ENCODE measurements around the gene PLEKHN1.
"Not testable (repeated sequence)": the region's sequence is repeated elsewhere in the genome, so short reads cannot be mapped to it uniquely, and the experiment has no call there.

PLEKHN1 gene

GRCh38 chr1:1013105-1013921 is 47.0 kb downstream of the PLEKHN1 start, which contains the start of gene ISG15:
Gene ISG15, plus strand, starts transcription at chr1:1013497. Its CDS starts 77 bp downstream, at chr1:1013574.
- DNase-seq, result no peak

GRCh38 chr1:1013922-1014648 is 47.8 kb downstream of the PLEKHN1 start:
- DNase-seq, result no peak

DNA sequence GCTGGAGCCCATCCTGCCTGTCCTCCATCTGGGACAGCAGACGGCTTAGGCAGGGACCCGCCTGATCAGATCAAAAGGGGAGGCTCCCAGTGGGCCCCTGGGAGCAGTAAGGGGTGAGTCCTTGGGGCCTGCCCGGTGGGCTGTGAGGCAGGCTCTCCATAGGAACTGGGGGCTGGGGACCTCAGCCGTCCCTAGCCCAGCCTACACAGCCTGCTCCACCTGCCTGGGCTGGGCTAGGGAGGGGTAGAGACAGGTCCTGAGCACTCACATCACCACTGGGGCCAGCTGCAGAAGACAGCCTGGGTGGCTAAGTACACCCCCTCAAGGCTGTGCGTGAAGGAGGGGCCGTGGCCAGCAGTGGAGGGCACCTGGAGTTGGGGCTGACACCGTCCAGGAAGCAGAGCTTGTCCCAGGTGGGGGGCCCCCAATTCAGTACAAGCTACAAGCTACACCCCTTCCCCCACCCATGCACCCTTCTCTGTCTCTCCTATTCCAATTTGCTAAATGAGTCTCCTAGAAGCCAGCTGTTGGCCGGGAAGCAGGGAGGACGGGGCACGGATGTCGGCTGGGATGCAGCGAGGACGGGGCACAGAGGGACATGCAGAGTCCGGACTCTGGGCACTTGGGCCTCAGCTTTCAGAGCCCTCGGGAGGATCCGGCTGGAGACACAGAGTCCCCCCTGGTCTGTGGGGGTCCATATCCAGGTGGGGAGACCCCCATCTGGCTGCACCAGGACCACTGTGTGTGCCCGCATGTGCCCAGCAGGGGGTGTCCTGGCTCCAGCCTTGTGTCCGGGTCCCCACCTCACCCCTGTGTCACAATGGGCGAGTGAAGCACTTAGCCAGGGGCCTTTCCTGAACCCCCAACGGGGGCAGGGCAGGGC is 48.8 kb downstream of the PLEKHN1 start:
- DNase-seq, result no peak

- DNase-seq, result not testable (repeated sequence)
Observed at GRCh38 chr1:1017397-1018320, 51.4 kb downstream of the PLEKHN1 start.

DNA sequence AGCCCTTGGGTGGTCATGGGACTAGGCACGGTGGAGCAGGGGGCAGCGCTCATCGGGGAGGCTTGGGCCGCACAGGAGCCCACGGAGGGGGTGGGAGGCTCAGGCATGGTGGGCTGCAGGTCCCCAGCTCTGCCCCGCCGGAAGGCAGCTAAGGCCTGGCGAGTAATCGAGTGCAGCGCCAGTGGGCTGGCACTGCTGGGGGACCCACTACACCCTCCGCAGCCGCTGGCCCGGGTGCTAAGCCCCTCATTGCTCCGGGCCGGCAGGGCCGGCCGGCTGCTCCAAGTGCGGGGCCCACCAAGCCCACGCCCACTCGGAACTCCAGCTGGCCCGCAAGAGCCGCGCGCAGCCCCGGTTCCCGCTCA is 52.0 kb downstream of the PLEKHN1 start:
- not testable (repeated sequence) for DNase-seq

DNA sequence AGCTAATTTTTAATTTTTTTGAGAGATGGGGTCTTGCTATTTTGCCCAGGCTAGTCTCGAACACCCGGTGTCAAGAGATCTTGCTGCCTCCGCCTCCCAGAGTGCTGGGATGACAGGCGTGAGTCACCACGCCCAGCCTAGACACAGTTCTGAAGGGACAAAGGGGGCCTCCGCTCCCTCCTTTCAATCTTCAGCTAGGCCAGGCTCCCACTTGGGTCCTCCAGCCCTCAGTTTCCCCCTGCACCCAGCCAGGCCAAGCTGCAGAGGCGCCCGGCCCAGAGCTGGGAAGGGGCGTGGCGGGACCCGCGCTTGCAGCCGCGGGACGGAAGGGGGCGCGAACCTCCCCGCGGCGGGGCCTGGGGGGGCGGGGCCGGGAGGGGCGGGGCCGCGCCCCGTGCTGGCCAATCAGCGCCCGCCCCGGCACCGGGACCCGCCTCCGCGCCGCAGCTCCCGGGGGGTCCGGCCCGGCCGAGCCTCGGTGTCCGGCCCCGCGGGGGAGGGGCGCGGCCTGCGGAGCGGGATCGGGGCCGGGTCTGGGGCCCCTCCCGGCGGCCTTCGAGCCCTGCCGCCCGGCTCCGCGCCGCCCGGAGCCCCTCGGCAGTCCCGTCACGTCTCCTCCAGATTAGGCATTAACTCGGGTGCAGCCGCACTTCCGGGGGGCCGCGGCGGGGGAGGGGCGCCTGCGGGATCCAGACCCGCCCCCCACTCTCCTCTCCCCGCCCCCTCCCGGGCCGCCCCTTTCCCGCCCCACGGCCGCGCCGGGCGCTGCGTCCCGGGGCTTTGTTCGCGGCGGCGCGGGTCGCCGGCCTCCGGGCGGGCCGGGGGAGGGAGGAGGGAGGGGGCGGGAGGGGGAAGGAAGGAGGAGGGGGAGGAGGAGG is 53.1 kb downstream of the PLEKHN1 start:
- no peak for DNase-seq

GRCh38 chr1:1020000-1020404 is 53.7 kb downstream of the PLEKHN1 start, which contains the start of gene AGRN:
Gene AGRN, plus strand, starts transcription at chr1:1020120. Its CDS starts 53 bp downstream, at chr1:1020173.
- no peak for DNase-seq

DNA sequence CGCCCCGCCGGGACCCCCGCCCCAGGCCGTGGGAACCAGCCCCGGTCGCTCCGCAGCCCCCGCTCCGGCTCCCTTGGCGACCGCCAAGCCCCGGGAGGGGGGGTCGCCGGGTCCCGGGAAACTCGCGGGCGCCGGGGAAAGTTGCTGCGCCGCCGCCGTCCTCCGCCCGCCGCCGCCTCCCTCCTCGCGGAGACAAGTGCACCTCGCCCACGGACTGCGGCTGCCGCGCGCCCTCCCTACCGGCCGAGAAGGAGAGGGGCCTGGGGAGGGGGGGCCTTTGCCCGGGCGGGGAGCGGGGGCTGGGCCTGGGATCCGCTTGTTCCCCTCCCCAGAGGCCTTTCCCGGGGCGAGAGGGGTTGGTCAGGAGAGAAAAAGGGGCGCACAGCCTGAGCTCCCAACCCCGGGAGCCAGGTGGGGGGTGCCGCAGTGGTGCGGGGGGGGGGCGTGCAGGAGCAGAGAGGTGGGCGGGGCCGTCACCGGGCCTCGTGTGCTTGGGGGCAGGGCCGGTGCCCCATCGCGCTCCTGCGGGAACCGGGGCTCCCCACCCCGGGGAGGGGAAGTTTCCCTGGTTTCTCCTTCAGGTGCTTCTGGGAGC is 54.2 kb downstream of the PLEKHN1 start:
- no peak for DNase-seq

DNA sequence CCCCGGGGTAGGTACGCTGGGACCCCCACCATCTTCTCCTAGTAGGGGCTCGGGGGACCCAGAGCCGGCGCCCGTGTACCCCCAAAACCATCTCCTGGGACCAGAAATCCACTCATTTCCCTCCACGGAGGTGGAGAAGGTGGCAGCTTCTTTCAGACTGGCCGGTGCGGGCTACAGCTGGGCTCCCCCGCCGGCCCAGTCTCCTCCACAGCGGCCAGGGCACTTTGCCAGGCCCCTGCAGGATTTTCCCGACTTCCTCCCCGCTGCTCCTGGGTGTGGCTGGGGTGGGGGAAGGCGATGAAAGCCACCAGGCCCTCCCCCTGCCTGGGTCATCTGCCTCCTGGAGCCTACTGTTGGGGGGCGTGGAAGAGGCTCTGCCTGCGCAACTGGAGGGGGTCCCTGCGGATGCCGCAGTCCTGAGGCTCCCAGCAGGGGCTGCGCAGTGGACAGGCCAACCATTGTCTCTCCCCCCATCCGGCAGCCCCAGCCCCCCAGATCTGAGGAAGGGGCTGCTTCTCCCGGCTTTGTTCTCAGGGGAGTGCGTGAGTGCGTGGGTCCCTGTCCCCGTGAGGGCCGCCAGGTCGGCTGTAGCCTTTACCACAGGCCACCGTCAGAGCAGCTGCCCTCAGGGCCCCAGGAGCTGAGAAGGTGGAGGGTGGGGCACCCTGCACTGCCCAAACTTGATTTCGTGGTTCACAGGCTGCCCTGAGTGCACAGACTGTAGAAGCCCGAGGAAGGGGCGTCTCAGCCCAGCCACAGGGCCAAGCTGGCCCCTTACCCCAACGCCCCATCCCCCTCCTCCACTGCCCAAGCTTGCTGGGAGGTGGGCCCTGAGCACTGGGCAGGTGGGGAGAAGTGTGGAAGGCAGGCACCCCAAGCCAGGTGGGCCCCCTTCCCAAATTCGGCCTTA is 55.0 kb downstream of the PLEKHN1 start:
- no peak for DNase-seq

DNA sequence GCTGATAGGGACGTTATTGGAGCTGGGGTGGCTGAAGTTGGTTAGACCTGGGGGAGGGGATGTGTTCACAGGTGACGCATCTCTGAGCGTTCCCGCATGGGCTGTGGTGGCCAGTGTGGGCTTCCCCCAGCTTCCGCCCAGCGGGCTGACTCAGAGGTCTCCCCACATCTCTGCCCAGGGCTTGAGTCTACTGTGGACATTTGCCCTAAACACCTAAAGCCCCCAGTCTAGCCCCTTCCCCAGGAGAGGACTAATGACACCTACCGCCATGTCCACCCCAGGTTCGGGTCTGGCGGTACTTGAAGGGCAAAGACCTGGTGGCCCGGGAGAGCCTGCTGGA is 55.6 kb downstream of the PLEKHN1 start:
- no peak for DNase-seq

DNA sequence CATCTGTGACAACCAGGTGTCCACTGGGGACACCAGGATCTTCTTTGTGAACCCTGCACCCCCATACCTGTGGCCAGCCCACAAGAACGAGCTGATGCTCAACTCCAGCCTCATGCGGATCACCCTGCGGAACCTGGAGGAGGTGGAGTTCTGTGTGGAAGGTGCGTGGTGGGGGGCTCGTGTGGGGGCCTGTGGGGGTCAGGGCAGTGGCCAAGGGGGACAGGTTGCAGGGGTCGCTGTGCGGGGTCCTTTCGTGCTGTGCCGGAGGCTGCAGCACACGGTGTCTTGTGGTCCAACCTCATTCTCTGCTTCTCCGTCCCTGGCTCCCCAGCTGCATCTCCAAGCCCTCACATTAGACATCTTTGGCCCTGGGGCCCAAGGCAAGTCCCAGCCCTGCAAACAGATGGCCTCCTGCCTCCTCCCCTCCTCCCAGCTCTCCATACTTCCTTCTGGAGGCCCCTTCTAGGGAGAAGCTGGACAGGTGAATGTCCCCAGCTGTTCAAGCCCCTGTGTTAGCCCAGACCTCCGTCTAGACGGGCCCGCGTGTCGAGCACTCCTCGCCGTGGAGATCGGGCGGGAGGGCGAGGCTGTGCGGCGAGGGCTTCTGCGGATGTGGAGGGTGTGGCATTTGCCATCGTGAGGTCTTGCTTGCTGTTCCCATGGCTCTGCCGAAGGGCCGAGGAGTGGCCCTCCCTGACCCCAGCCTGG is 56.2 kb downstream of the PLEKHN1 start:
- no peak for DNase-seq

DNA sequence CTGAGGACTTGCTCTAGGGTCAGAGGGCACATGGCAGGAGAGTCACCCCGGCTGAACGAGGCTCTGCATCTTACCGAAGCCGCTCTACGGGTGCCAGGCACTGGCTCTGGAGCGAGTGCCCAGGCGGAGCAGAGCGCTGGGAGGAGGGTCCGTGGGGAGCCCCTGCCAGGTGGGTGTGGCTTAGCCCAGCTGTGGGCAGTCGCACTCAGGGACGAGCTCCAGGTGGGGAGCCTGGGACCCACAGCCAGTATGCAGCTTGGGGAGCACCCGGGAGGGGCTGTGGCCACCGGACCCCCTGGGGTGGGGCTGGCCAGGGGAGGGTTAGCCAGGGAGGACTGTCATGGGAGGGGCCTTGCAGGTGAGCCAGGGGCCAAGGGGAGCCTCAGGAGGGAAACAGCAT is 57.4 kb downstream of the PLEKHN1 start:
- no peak for DNase-seq

DNA sequence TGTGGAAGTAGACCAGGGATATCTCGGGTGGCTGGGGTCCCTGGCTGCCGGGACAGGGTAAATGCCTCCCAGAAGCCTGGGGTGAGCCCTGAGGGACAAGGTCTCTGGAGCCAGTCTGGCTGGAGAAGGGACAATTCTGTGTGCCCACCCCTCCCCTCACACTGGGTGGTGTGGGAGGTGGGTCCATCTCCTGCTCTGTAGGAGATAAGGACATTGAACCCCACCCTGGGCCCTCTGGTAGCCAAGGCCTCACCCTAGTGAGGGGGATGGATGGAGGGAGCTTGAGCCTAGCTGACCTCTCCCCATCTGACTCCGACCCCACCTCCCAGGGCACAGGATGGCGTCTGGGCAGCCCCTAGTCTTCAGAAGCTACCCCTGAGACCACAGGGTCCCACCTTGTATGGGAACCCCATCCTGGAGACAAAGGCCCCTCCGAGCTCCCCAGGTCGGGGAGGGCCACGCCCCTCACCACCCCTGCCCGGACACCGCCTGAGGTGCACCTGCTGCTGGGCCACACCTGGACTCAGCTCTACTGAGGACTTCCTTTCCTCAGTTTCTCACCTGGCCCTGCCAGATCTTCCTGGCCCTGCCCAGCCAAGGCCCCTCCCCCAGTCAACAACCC is 58.0 kb downstream of the PLEKHN1 start:
- DNase-seq, result no peak

DNA sequence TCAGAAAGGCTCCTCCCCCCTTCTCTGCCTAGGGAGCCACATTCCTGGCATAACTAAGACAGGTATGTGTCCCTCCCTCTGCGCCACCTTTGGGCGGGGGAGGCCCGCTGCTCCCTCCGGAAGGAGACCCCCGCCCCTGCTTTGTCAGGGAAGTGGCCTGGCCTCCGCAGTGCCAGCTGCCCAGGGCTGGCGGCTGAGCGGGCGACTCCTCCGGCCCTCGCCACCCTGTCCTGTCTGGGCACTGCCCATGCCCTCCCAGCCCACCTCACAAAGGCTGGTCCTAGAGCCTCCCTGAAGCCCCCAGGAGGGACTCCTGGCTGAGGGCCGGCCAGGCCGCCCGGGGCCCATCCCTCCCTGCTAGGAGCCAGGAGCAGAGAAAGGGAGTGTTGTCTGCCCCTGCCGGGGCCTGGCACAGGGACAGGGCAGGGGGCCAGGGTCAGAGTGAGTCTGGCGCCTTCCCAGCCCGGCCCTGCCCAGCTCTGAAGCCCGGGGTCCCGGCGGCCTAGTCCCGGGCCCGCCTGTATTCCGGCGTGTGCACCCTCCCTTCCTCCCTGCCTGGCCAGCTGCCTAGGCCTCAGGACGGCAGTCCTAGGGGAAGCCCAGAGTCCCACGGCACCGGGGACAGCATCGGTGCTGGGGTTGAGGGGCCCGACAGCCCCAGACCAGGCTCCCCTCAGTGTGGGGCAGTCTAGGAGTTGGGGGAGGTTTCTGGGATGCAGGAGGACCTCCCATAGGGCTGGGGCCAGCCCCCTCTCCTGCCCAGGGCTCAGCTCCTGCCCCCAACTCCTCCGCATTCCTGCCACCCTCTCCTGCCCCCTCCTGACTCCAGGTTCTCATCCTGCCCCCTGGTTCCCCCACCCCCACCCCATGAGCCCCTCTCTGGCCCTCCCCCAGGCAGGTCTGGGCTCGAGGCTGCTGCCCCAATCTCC is 58.8 kb downstream of the PLEKHN1 start:
- DNase-seq, result no peak
